Hematopoietic multipotent progenitor cell treated with erythropoietin and hydrocortisone succinate and interleukin-3 and kit ligand, for 8 days (in vitro differentiated cells): Measurements from ENCODE around the gene GET4.

Experiments
- DNase-seq: peaks from one replicate; pipeline ENCODE4 v3.0.0-alpha.2; 2015

GET4 gene

GRCh38 chr7:886626-887487 lies 10.5 kb downstream of the GET4 start:
- no peak for DNase-seq

GRCh38 chr7:887488-887820 lies 11.1 kb downstream of the GET4 start:
- no peak for DNase-seq

- DNase-seq: no peak
These were observed 12.0 kb downstream of the GET4 start for GRCh38 chr7:888081-889024.

- DNase-seq: no peak
These were observed 12.7 kb downstream of the GET4 start for GRCh38 chr7:889025-889390.

- DNase-seq: no peak
These were observed 13.0 kb downstream of the GET4 start for GRCh38 chr7:889391-889790.

GRCh38 chr7:890868-891267 lies 14.5 kb downstream of the GET4 start:
- no peak for DNase-seq

GRCh38 chr7:891291-891690 lies 14.9 kb downstream of the GET4 start:
- DNase-seq: no peak

- DNase-seq: no peak
These were observed 15.5 kb downstream of the GET4 start for GRCh38 chr7:891805-892204.

- no peak for DNase-seq
These were observed 16.6 kb downstream of the GET4 start for GRCh38 chr7:892648-893593.

GRCh38 chr7:893686-894085 lies 17.3 kb downstream of the GET4 start:
- no peak for DNase-seq

GRCh38 chr7:894164-894867 lies 18.0 kb downstream of the GET4 start:
- DNase-seq: no peak

- no peak for DNase-seq
These were observed 18.6 kb downstream of the GET4 start for GRCh38 chr7:894927-895450.

GRCh38 chr7:895451-896052 lies 19.2 kb downstream of the GET4 start:
- DNase-seq: no peak

- no peak for DNase-seq
These were observed 20.2 kb downstream of the GET4 start for GRCh38 chr7:896346-897075.

- DNase-seq: no peak
These were observed 20.7 kb downstream of the GET4 start for GRCh38 chr7:897086-897485.

GRCh38 chr7:897771-898376 lies 21.5 kb downstream of the GET4 start:
- no peak for DNase-seq

- no peak for DNase-seq
These were observed 22.1 kb downstream of the GET4 start for GRCh38 chr7:898460-898854.

GRCh38 chr7:898855-899681 lies 22.7 kb downstream of the GET4 start:
- no peak for DNase-seq

GRCh38 chr7:899806-900205 lies 23.5 kb downstream of the GET4 start:
- no peak for DNase-seq
